ENCODE results near the gene CNIH2. TPM values are rescaled to one million over a fixed set of nuclear protein-coding genes. Genes with fewer than 3 reads are reported as not detected.
"Not testable (repeated sequence)": the region's sequence is repeated elsewhere in the genome, so short reads cannot be mapped to it uniquely, and the experiment has no call there.

Gene CNIH2
- total and polyA plus RNA-seq, 7 donors = 0.05 TPM; not detected in 6

DNA sequence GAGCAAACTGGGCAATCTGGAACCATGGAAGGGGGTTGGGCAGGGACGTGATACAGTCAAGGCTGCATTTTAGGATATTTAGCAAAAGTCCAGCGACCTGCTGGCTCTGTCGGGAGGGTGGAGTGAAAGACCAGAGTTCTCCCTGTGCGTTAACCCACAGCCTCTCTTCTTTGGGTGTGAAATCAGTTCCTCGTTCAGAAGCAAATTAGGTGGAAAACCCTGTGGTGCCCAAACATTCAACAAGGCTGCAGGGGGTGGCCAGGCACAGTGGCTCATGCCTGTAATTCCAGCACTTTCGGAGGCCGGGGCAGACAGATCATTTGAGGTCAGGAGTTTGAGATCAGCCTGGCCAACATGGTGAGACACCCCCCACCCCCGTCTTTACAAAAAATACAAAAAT lies 19.6 kb downstream of the CNIH2 start:
- TF ChIP-seq, protein P1, sequence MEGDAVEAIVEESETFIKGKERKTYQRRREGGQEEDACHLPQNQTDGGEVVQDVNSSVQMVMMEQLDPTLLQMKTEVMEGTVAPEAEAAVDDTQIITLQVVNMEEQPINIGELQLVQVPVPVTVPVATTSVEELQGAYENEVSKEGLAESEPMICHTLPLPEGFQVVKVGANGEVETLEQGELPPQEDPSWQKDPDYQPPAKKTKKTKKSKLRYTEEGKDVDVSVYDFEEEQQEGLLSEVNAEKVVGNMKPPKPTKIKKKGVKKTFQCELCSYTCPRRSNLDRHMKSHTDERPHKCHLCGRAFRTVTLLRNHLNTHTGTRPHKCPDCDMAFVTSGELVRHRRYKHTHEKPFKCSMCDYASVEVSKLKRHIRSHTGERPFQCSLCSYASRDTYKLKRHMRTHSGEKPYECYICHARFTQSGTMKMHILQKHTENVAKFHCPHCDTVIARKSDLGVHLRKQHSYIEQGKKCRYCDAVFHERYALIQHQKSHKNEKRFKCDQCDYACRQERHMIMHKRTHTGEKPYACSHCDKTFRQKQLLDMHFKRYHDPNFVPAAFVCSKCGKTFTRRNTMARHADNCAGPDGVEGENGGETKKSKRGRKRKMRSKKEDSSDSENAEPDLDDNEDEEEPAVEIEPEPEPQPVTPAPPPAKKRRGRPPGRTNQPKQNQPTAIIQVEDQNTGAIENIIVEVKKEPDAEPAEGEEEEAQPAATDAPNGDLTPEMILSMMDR (IDR thresholded peaks at IDR 0.05) = no peak
- Histone ChIP-seq H3K36me3 (ENCODE audit: insufficient read depth in 1 of 2, low read depth in 1 of 2) (no peaks in the 10 kb centered on the region), H3K27me3 (ENCODE audit: insufficient read depth in 3 of 3, low read length in 2 of 3) (peaks cover 0 to 31% (median 7%) of the 10 kb centered on the region in 3 donors), H3K9me3 (no peaks in the 10 kb centered on the region), H3K4me3 (no peak overlapping the region), H3K4me1 (no peaks in the 10 kb centered on the region), H3K27ac (no peak overlapping the region)
- WGBS, 3 donors = 49 to 52% (median 49%) methylated on average over 8 of the region's 8 CpGs
- DNase-seq (no peak), ATAC-seq (no peak)
- intact Hi-C loops (cut with DNase I) = no loop called here

- intact Hi-C loops (cut with DNase I) = no loop called here
- TF ChIP-seq, protein P1 (IDR thresholded peaks at IDR 0.05) = no peak
- Histone ChIP-seq H3K36me3 (ENCODE audit: insufficient read depth in 1 of 2, low read depth in 1 of 2) (no peaks in the 10 kb centered on the region), H3K4me1 (no peaks in the 10 kb centered on the region), H3K27ac (no peak overlapping the region), H3K4me3 (no peak overlapping the region), H3K27me3 (ENCODE audit: insufficient read depth in 3 of 3, low read length in 2 of 3) (peaks cover 0 to 15% (median 2%) of the 10 kb centered on the region in 3 donors), H3K9me3 (no peaks in the 10 kb centered on the region)
- 52 to 64% (median 57%) methylated on average over 3 of the region's 3 CpGs for WGBS, 3 donors
- ATAC-seq (no peak), DNase-seq (no peak)
Measured at GRCh38 chr11:66299186-66299585, 21.2 kb downstream of the CNIH2 start.

- Histone ChIP-seq H3K4me3 (no peak overlapping the region), H3K36me3 (ENCODE audit: insufficient read depth in 1 of 2, low read depth in 1 of 2) (no peaks in the 10 kb centered on the region), H3K9me3 (no peaks in the 10 kb centered on the region), H3K27ac (no peak overlapping the region), H3K27me3 (ENCODE audit: insufficient read depth in 3 of 3, low read length in 2 of 3) (no peaks in the 10 kb centered on the region), H3K4me1 (no peaks in the 10 kb centered on the region)
- DNase-seq = no peak
- intact Hi-C loops (cut with DNase I) = no loop called here
- WGBS, 3 donors = 82 to 86% (median 83%) methylated on average over 12 of the region's 12 CpGs
- TF ChIP-seq, protein P1 (IDR thresholded peaks at IDR 0.05) = no peak
- no peak for ATAC-seq
Measured at GRCh38 chr11:66302656-66303055, 24.7 kb downstream of the CNIH2 start.

GRCh38 chr11:66309475-66309874 lies 31.5 kb downstream of the CNIH2 start:
- H3K4me1 ChIP-seq = no peaks in the 10 kb centered on the region
- TF ChIP-seq, protein P1 (IDR thresholded peaks at IDR 0.05) = no peak
- no peaks in the 10 kb centered on the region for H3K27me3 ChIP-seq (ENCODE audit: insufficient read depth in 3 of 3, low read length in 2 of 3)
- no peaks in the 10 kb centered on the region for H3K36me3 ChIP-seq (ENCODE audit: insufficient read depth in 1 of 2, low read depth in 1 of 2)
- no peak overlapping the region for H3K27ac ChIP-seq
- 39 to 55% (median 49%) methylated on average over 3 of the region's 3 CpGs for WGBS, 3 donors
- intact Hi-C loops (cut with DNase I) = no loop called here
- no peaks in the 10 kb centered on the region for H3K9me3 ChIP-seq
- ATAC-seq = no peak
- no peak for DNase-seq
- H3K4me3 ChIP-seq = no peak overlapping the region

DNA sequence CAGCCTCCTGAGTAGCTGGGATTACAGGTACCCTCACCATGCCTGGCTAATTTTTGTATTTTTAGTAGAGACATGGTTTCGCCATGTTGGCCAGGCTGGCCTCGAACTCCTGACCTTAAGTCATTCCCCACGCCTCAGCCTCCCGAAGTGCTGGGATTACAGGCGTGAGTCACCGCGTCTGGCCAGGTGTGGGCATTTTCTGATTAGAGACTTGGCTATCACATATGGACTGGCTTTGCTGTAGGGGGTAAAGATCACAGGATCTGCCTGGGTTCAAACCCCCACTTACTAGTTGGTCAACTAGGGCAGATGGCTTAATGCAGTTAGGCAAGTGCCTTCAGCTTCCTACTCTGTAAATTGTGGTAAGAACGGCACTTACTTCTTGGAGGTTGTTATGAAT lies 32.3 kb downstream of the CNIH2 start:
- Histone ChIP-seq H3K27ac (no peak overlapping the region), H3K4me3 (no peak overlapping the region), H3K9me3 (no peaks in the 10 kb centered on the region), H3K27me3 (ENCODE audit: insufficient read depth in 3 of 3, low read length in 2 of 3) (peaks cover 0 to under 1% (median 0%) of the 10 kb centered on the region in 3 donors), H3K36me3 (ENCODE audit: insufficient read depth in 1 of 2, low read depth in 1 of 2) (no peaks in the 10 kb centered on the region), H3K4me1 (no peaks in the 10 kb centered on the region)
- TF ChIP-seq, protein P1 (IDR thresholded peaks at IDR 0.05) = no peak
- intact Hi-C loops (cut with DNase I) = loop anchor here in 1 of 2 donors (5.0 kb wide), 1 partner anchor 77 kb away; no protein-coding TSS in a partner anchor
- 74 to 81% (median 80%) methylated on average over 8 of the region's 8 CpGs for WGBS, 3 donors
- DNase-seq (no peak), ATAC-seq (no peak)

- not testable (repeated sequence) for H3K36me3 ChIP-seq (ENCODE audit: insufficient read depth in 1 of 2, low read depth in 1 of 2); ATAC-seq; H3K27me3 ChIP-seq (ENCODE audit: insufficient read depth in 3 of 3, low read length in 2 of 3); H3K9me3 ChIP-seq; H3K4me3 ChIP-seq; H3K27ac ChIP-seq; H3K4me1 ChIP-seq; DNase-seq
- WGBS, 3 donors = 79 to 83% (median 82%) methylated on average over 18 of the region's 18 CpGs
- intact Hi-C loops (cut with DNase I) = loop anchor here (1.0 to 5.0 kb wide), 2 partner anchors 76 kb away; no protein-coding TSS in a partner anchor
Measured at GRCh38 chr11:66310803-66311440, 32.9 kb downstream of the CNIH2 start.
